HCT116 (cell line): ENCODE data around the gene MAML3. TPM values are rescaled to one million over a fixed set of nuclear protein-coding genes. Genes with fewer than 3 reads are reported as not detected.

Source experiments
- ATAC-seq: fragments of 200-7000 bp; cut with Tn5 transposase; 2 replicates; pipeline ENCODE4 v1.9.1; 2020; ENCODE audit warnings: mild to moderate bottlenecking, moderate library complexity
- BruUV-seq: library from RNA; stranded (reverse); fragments of 400-500 nt; replicated peaks from 2 replicates; lab custom pipeline; 2021; lab: Mats Ljungman, UMichigan
- CTCF ChIA-PET: fragments of 300-600 bp; sonication (Branson Sonifier 250); formaldehyde crosslinking; loops from one replicate; lab custom pipeline; 2021; ENCODE audit warnings: antibody characterized with exemption; lab: Charles Lee
- POLR2A ChIA-PET: fragments of 300-600, 350-600 bp; sonication (Branson Sonifier 250); formaldehyde crosslinking; loops from one replicate; lab custom pipeline; 2021; ENCODE audit warnings: antibody characterized with exemption; lab: Charles Lee
- RAD21 ChIA-PET, 2 experiments: fragments of 300-600 bp; sonication (Branson Sonifier 250); formaldehyde crosslinking; loops; one replicate each; lab custom pipeline; 2023; ENCODE audit warnings: low total read pairs in 2 of 2; ENCODE audit not compliant: uncharacterized antibody in 2 of 2, unreplicated experiment in 2 of 2, low non-redundant PET in 1 of 2; lab: Charles Lee
- DNase-seq: peaks from one replicate; pipeline ENCODE4 v3.0.0-alpha.2; 2010; ENCODE audit warnings: low read depth, low spot score
- H2AFZ ChIP-seq: fragments of 200-600 bp; shearing (Covaris generic), sonication (generic); 2 replicates; pipeline ENCODE4 v1.6.1; 2017; ENCODE audit warnings: low read depth, mixed run types, mixed read lengths, antibody characterized with exemption, low read length; ENCODE audit not compliant: poor library complexity, severe bottlenecking
- H3K27ac ChIP-seq: 2 replicates; pipeline ENCODE4 v1.5.1; 2012; ENCODE audit warnings: low read depth, low read length
- H3K27me3 ChIP-seq: fragments of 200-600 bp; sonication (generic); 2 replicates; pipeline ENCODE4 v1.6.1; 2016; ENCODE audit warnings: mixed run types, low read length, mixed read lengths; ENCODE audit not compliant: insufficient read depth
- H3K36me3 ChIP-seq, 2 experiments: fragments of 200-500 bp in 1 of 2; fragments of 200-600 bp in 1 of 2; sonication (Bioruptor generic) in 1 of 2; sonication (generic) in 1 of 2; 2 replicates each; pipeline versions ENCODE4 v1.5.1 to v1.6.1; 2014 to 2016; ENCODE audit warnings: low read length in 2 of 2, inconsistent platforms in 1 of 2, mixed read lengths in 1 of 2, mixed run types in 1 of 2; ENCODE audit not compliant: insufficient read depth in 2 of 2, control insufficient read depth in 1 of 2
- H3K4me1 ChIP-seq, 2 experiments: fragments of 200-600 bp in 1 of 2; sonication (generic) in 1 of 2; 2 replicates each; pipeline versions ENCODE4 v1.5.1 to v1.6.1; 2012 to 2017; ENCODE audit warnings: low read length in 2 of 2, inconsistent platforms in 1 of 2, mild to moderate bottlenecking in 1 of 2, mixed read lengths in 1 of 2, mixed run types in 1 of 2, moderate library complexity in 1 of 2; ENCODE audit not compliant: insufficient read depth in 2 of 2, control insufficient read depth in 1 of 2
- H3K4me2 ChIP-seq: fragments of 200-600 bp; sonication (generic); 2 replicates; pipeline ENCODE4 v1.6.1; 2017; ENCODE audit warnings: mixed run types, low read length, mixed read lengths
- H3K4me3 ChIP-seq, 2 experiments: fragments of 200-600 bp in 1 of 2; sonication (generic) in 1 of 2; replicated peaks in 1 of 2; 2 replicates each; pipeline ENCODE4 v1.5.1; 2011 to 2016; ENCODE audit warnings: low read length in 2 of 2, control low read depth in 1 of 2, low read depth in 1 of 2, mild to moderate bottlenecking in 1 of 2, mixed read lengths in 1 of 2, mixed run types in 1 of 2
- H3K79me2 ChIP-seq: fragments of 200-600 bp; sonication (generic); 2 replicates; pipeline ENCODE4 v1.6.1; 2017; ENCODE audit warnings: mild to moderate bottlenecking, mixed run types, low read length, moderate library complexity, mixed read lengths; ENCODE audit not compliant: insufficient read depth
- H3K9ac ChIP-seq: fragments of 200-600 bp; sonication (generic); 2 replicates; pipeline ENCODE4 v1.6.1; 2016; ENCODE audit warnings: low read length, mixed read lengths
- H3K9me2 ChIP-seq: fragments of 200-600 bp; sonication (generic), shearing (Covaris generic); 2 replicates; pipeline ENCODE4 v1.6.1; 2017; ENCODE audit warnings: mixed run types, mild to moderate bottlenecking, moderate library complexity; ENCODE audit not compliant: insufficient read depth
- H3K9me3 ChIP-seq, 2 experiments: fragments of 200-500 bp in 1 of 2; fragments of 200-600 bp in 1 of 2; sonication (Bioruptor generic) in 1 of 2; sonication (generic) in 1 of 2; 2 replicates each; pipeline ENCODE4 v1.6.1; 2014 to 2017; ENCODE audit warnings: low read length in 2 of 2, mixed read lengths in 2 of 2, inconsistent platforms in 1 of 2, low read depth in 1 of 2, mild to moderate bottlenecking in 1 of 2, mixed run types in 1 of 2, moderate library complexity in 1 of 2; ENCODE audit not compliant: control insufficient read depth in 1 of 2, insufficient read depth in 1 of 2
- H4K20me1 ChIP-seq: fragments of 200-600 bp; sonication (generic), shearing (Covaris generic); 2 replicates; pipeline ENCODE4 v1.6.1; 2017; ENCODE audit warnings: mixed run types, mild to moderate bottlenecking, moderate library complexity; ENCODE audit not compliant: insufficient read depth
- CBX3 ChIP-seq: IDR thresholded peaks from 2 replicates; pipeline ENCODE4 v1.6.1; 2012; ENCODE audit warnings: low read depth
- CEBPB ChIP-seq: IDR thresholded peaks from 2 replicates; pipeline ENCODE4 v1.6.1; 2012; ENCODE audit warnings: low read depth
- ELF1 ChIP-seq: IDR thresholded peaks from 2 replicates; pipeline ENCODE4 v1.6.1; 2012; ENCODE audit warnings: low read depth, borderline replicate concordance
- EZH2 ChIP-seq: fragments of 200-600 bp; sonication (generic); IDR thresholded peaks from 2 replicates; pipeline ENCODE4 v1.6.1; 2017; ENCODE audit warnings: antibody characterized with exemption, mixed run types
- EZH2phosphoT487 ChIP-seq: fragments of 200-600 bp; IDR thresholded peaks from 2 replicates; pipeline ENCODE4 v1.6.1; 2018; ENCODE audit warnings: antibody characterized with exemption, borderline replicate concordance
- JUND ChIP-seq: IDR thresholded peaks from 2 replicates; pipeline ENCODE4 v1.6.1; 2012
- RAD21 ChIP-seq: IDR thresholded peaks from 2 replicates; pipeline ENCODE4 v1.6.1; 2012; ENCODE audit warnings: low read depth, mild to moderate bottlenecking
- REST ChIP-seq: IDR thresholded peaks from 2 replicates; pipeline ENCODE4 v1.6.1; 2012; ENCODE audit warnings: low read depth
- SIN3A ChIP-seq: IDR thresholded peaks from 2 replicates; pipeline ENCODE4 v1.6.1; 2012; ENCODE audit warnings: low read depth
- SRF ChIP-seq: IDR thresholded peaks from 2 replicates; pipeline ENCODE4 v1.6.1; 2012; ENCODE audit warnings: low read depth
- TCF7L2 ChIP-seq: IDR thresholded peaks from 2 replicates; pipeline ENCODE4 v1.7.0; 2011; ENCODE audit warnings: borderline replicate concordance, inconsistent platforms; ENCODE audit not compliant: insufficient read depth, insufficient read length; ENCODE audit errors: extremely low read depth
- YY1 ChIP-seq: IDR thresholded peaks from 2 replicates; pipeline ENCODE4 v1.6.1; 2011; ENCODE audit warnings: low read length, low read depth, moderate library complexity, mild to moderate bottlenecking; ENCODE audit not compliant: insufficient replicate concordance; ENCODE audit errors: extremely low read depth
- ZBTB33 ChIP-seq: IDR thresholded peaks from 2 replicates; pipeline ENCODE4 v1.6.1; 2011; ENCODE audit warnings: mild to moderate bottlenecking, low read length, moderate library complexity; ENCODE audit not compliant: insufficient replicate concordance; ENCODE audit errors: extremely low read depth
- ZFX ChIP-seq: fragments of 450-650 bp; IDR thresholded peaks from 2 replicates; pipeline ENCODE4 v1.6.1; 2017
- intact Hi-C: fragments of 100-400 bp; cut with micrococcal nuclease; formaldehyde crosslinking; loops from 2 replicates; pipeline ENCODE4 v1.10.0; 2022
- total RNA-seq: library from RNA; stranded (reverse); gene quantifications from one replicate; pipeline ENCODE4 v1.2.1, GENCODE V29; 2021; ENCODE audit not compliant: unreplicated experiment

The MAML3 gene
- total RNA-seq, 1 experiment from 2014 or later = 3.1 TPM

- ChIA-PET POLR2A (interaction anchor here (1.2 kb wide), 1 partner anchor 284 kb away, joined by 3 read pairs; no protein-coding TSS in a partner anchor), CTCF (interaction anchor here (2.2 kb wide), 1 partner anchor 390 kb away, joined by 5 read pairs; no protein-coding TSS in a partner anchor), RAD21 (no interaction called here)
- H3K79me2 ChIP-seq = no peaks in the 10 kb centered on the region
- H3K27me3 ChIP-seq = peaks cover 8% of the 10 kb centered on the region; the same call in 1 of the 2 replicates
- no peaks in the 10 kb centered on the region for H4K20me1 ChIP-seq
- peaks cover 0 to 6% of the 10 kb centered on the region in 2 experiments; a peak in 1 of 4 replicates for H3K4me1 ChIP-seq
- DNase-seq = no peak
- no peak overlapping the region for H2AFZ ChIP-seq
- no peaks in the 10 kb centered on the region for H3K9me2 ChIP-seq
- H3K27ac ChIP-seq = no peak overlapping the region
- ATAC-seq = no peak
- no peaks in the 10 kb centered on the region for H3K36me3 ChIP-seq
- H3K4me2 ChIP-seq = no peak overlapping the region
- no peak for TF ChIP-seq CEBPB
- H3K9ac ChIP-seq = no peak overlapping the region
- no peaks in the 10 kb centered on the region for H3K9me3 ChIP-seq
- intact Hi-C loops = loop anchor here (5.0 kb wide), 1 partner anchor 389 kb away; no protein-coding TSS in a partner anchor
- H3K4me3 ChIP-seq = no peak overlapping the region
- no TSS peak for BruUV-seq
These were observed 107.4 kb downstream of the MAML3 start for GRCh38 chr4:140046543-140046942.

GRCh38 chr4:140046016-140046415 lies 108.0 kb downstream of the MAML3 start:
- RAD21 ChIA-PET = no interaction called here

More at GRCh38 chr4:140046016-140046415, 108.0 kb downstream of the MAML3 start:
- peaks cover 8% of the 10 kb centered on the region; the same call in 1 of the 2 replicates for H3K27me3 ChIP-seq
- no peaks in the 10 kb centered on the region for H4K20me1 ChIP-seq
- no peak overlapping the region for H3K27ac ChIP-seq
- H2AFZ ChIP-seq = no peak overlapping the region
- DNase-seq (no peak), ATAC-seq (no peak)
- H3K9me3 ChIP-seq = no peaks in the 10 kb centered on the region
- peaks cover 0 to 6% of the 10 kb centered on the region in 2 experiments; a peak in 1 of 4 replicates for H3K4me1 ChIP-seq
- no peak overlapping the region for H3K4me2 ChIP-seq
- BruUV-seq = no TSS peak
- POLR2A ChIA-PET = no interaction called here
- H3K36me3 ChIP-seq = no peaks in the 10 kb centered on the region
- no peak overlapping the region for H3K4me3 ChIP-seq
- TF ChIP-seq SIN3A (no peak), ZBTB33 (no peak), SRF (no peak), ELF1 (no peak), EZH2 (no peak), EZH2phosphoT487 (no peak), CEBPB (no peak), RAD21 (no peak), REST (no peak), YY1 (no peak), ZFX (no peak), JUND (no peak), CBX3 (no peak), TCF7L2 (no peak)
- intact Hi-C loops = loop anchor here (5.0 kb wide), 1 partner anchor 389 kb away; no protein-coding TSS in a partner anchor
- CTCF ChIA-PET = interaction anchor here (2.2 kb wide), 1 partner anchor 389 kb away, joined by 5 read pairs; no protein-coding TSS in a partner anchor
- H3K9ac ChIP-seq = no peak overlapping the region
- no peaks in the 10 kb centered on the region for H3K9me2 ChIP-seq
- no peaks in the 10 kb centered on the region for H3K79me2 ChIP-seq
